ENCODE data around the gene SLC27A2. TPM values are rescaled to one million over a fixed set of nuclear protein-coding genes. Genes with fewer than 3 reads are reported as not detected.
"Not testable (repeated sequence)": the region's sequence is repeated elsewhere in the genome, so short reads cannot be mapped to it uniquely, and the experiment has no call there.

Gene SLC27A2
- polyA plus RNA-seq (2013, experiment 1 of 2; ENCODE audit: insufficient read length): not detected
- polyA plus RNA-seq (2013, experiment 2 of 2; ENCODE audit: insufficient read length): not detected

- DNase-seq: no peak
Observed at GRCh38 chr15:50181969-50182218, at the start of gene SLC27A2. SLC27A2 (plus strand) TSS chr15:50182196; CDS start chr15:50182428, 232 bp downstream.

- not testable (repeated sequence) for DNase-seq
Observed at GRCh38 chr15:50132251-50132984, 49.6 kb upstream of the SLC27A2 start.

- DNase-seq: no peak
Observed at GRCh38 chr15:50134524-50135024, 47.4 kb upstream of the SLC27A2 start.

- no peak for DNase-seq
Observed at GRCh38 chr15:50135031-50135551, 46.9 kb upstream of the SLC27A2 start.

DNA sequence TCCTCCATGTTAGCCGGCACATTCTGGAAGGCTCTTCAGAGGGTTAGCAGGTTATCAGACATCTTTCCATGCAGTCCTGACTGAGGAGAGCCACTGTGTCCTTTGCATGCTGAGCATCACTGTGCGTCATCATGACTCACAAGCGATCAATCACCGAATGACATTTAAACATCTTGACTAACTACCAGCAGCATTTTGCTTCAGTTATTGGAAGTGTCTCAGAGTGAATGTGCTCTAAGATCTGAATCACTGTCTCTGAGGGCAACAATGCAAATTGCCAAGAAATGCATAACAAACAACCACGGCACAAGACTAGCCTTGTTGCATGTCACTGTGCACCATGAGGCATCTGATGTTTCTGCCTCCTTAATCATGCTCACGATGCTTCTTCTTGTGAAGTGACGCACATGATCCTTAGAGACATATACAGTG is 44.6 kb upstream of the SLC27A2 start:
- DNase-seq: peak; percentile 95

- DNase-seq: no peak
Observed at GRCh38 chr15:50137893-50138292, 44.1 kb upstream of the SLC27A2 start.

GRCh38 chr15:50138391-50138790 is 43.6 kb upstream of the SLC27A2 start:
- no peak for DNase-seq

DNA sequence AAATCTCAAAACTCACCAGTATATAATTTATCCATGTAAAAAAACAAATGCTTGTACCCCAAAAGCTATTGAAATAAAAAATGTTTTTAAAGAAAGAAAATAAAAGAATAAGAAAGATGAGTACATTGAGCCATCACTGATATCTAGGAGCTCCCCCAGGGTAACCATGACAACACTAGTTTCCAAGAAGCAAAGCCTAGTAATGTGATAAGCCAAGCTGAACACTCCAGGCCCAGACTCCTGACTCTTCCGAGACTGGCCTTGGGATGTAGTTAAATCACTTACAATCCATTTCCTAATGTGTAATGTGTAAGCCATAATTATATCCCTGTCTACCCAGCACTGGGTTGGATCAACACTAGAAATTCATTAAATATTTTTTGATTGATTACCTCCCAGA is 41.9 kb upstream of the SLC27A2 start:
- no peak for DNase-seq

DNA sequence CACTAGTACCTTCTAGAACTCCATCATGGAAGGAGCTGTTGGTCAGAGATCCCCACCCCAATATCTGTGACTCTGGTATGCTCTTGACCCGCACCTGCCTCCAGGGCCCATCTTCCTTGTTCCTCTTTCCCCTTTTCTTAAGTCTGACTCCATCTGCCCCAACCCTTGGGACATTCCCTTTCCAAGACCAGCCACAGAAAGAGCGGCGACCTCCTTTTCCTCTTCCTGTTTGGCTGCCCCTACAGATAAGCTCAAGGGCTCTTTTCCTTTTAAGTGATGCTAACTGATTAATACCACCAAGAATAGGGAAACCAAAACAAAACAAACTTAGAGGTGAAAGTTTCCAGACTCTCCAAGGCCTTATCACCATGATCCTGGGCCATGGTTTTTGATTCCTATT is 41.0 kb upstream of the SLC27A2 start:
- DNase-seq: no peak

GRCh38 chr15:50141856-50142255 is 40.1 kb upstream of the SLC27A2 start:
- no peak for DNase-seq

DNA sequence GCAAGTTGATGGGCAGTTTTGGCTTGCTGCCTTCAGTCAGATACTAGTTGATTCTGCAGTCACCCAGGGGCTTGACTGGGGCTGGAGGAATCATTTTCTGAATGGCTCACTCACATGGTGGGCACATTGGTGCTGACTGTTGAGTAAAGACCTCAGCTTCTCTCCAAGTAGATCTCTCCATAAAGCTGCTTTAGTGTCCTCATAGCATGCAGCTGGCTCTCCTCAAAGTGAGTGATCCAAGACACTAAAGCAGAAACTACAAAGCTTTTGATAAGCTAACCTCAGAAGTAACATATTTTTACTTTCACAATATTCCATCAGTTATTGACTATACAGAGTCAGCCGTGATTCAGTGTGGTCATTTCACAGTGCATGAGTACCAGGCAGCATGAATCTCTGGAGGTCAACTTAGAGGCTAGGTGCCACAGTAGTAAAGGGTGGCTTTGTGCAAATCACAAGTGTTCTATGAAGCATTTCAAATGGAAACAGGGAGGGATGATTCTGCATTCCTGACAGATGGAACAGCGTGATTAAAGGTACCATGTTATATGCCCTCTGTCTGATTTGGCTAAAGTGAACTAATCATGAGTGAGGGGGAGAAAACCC is 38.6 kb upstream of the SLC27A2 start:
- no peak for DNase-seq

DNA sequence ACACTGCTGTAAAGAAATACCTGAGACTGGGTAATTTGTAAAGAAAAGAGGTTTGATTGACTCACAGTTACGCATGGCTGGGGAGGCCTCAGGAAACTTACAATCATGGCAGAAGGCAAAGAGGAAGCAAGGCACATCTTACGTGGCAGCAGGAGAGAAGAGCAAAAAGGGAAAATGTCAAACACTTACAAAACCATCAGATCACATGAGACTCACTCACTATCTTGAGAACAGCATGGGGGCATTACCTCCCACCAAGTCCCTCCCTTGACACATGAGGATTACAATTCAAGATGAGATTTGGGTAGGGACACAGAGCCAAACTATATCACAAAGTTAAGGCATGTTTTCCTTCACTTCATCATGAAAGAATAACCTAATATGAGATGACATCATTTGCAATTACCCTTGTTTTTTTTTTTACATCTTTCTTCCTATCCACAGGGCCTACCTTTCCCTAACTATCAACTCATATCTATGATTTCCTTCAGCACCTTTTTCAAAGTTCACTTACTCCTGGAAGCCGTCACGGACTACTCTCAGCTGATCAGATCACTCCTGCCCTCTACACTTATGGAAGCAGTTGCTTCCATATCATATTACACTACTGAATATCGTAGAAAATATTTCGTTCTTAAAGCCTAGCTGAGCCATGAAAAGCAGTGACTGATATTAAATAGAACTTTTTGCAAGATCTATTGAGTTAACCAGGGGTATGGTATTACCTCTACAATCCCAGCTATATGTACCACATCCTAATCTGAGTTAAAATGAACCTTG is 37.5 kb upstream of the SLC27A2 start:
- no peak for DNase-seq

DNA sequence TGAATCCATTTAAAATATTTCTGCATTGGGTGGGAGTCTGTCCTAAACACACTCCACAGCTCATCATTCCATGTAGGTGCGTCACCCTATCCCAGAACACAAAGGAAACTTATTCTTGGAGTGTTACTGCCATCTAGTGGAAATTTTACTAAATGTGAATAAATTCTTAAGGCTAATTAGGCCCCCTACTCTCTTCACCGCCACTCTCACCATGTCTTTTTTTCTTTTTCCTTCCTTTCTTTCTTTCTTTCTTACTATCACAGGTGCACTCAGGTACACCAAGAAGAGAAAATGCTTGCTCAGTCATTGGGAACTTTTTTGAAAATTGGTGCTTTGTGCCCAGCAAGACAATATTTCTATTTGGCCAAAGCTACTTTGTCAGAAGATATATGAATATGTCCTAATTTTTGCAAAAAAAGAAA is 36.5 kb upstream of the SLC27A2 start:
- DNase-seq: peak; percentile 84

GRCh38 chr15:50146632-50147031 is 35.4 kb upstream of the SLC27A2 start:
- DNase-seq: no peak

- DNase-seq: peak; percentile 69
Observed at GRCh38 chr15:50148362-50148963, 33.5 kb upstream of the SLC27A2 start.

DNA sequence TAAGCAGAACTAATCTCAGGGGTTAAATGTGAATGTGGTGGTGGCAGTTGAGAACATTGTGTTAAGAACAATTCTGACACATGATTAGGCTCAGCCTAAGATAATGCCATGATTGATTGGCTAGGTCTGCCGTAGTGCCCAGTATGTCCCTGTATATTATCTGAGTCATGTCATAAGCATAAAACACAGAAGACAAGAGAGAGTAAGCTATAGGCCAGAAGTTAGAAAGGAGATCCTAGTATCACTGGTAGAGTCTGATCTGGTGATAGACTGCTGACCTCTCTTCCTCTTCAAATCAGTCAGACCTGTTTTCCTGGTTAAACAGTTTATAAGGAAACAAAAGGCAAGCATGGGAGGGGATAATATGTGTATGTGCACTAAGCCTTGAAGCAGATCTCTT is 32.9 kb upstream of the SLC27A2 start:
- DNase-seq: no peak

DNA sequence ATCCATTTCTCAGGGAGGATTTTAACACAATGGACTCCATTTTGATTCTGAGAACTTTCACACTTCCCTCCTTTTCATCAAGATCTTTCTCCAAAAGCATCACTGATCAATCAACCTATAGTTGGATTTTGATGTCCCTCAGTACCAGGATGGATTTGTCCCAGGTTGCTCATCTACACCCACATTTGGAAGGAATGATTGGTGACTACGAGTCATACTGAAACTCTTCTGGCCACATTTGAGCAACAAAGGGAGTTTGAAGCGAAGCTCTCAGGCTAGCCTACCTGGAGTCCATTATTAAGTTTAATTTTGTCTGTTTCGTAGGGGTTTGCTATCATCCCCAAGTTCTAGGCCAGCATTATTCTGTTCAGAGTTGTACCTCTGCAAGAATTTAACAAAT is 31.6 kb upstream of the SLC27A2 start:
- DNase-seq: no peak

DNA sequence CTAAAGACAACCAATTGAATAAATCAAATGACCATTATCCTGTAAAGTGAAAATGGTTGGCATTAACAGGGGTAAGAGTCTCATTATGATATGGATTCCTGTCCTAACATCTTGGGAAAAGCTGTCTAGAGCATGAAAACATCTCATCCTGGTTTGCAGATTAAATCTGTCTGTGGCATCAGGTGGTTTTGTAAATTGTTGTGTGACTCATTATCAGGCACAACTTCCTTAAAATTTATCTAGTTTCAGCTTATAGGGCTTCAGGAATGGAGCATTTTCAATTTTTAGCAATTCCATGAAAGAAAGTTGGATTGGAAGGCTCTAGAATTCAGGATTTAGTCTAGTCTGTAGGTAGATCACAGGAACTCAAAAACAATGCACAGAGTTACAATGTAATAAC is 31.1 kb upstream of the SLC27A2 start:
- DNase-seq: no peak

DNA sequence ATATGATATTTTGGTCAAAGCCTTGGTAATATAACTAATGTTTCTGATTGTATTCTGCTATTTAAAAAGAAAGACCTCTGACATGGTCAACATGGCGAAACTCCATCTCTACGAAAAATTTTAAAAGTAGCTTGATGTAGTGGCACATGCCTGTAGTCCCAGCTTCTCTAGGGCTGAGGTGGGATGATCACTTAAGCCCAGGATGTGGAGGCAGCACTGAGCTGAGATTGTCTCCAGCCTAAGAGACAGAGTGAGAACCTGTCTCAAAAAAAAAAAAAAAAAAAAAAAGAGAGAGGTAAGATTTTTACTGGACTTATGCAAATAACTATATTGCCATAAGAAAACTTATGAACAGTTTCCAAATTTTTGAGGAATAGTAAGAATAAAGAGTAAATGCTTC is 30.5 kb upstream of the SLC27A2 start:
- DNase-seq: no peak

- not testable (repeated sequence) for DNase-seq
Observed at GRCh38 chr15:50158236-50158635, 23.8 kb upstream of the SLC27A2 start.

- DNase-seq: peak; percentile 20
Observed at GRCh38 chr15:50162969-50163718, 18.9 kb upstream of the SLC27A2 start.
